KMS-11 (cell line): ENCODE measurements around the gene CD93.

Source experiments
- H2AFZ ChIP-seq: fragments of 200-600 bp; sonication (generic); 2 replicates; pipeline ENCODE4 v1.6.1; 2016; ENCODE audit warnings: antibody characterized with exemption, mixed run types, low read depth
- H3K27ac ChIP-seq: fragments of 200-600 bp; sonication (generic); 2 replicates; pipeline ENCODE4 v1.6.1; 2016; ENCODE audit warnings: mild to moderate bottlenecking, mixed run types
- H3K27me3 ChIP-seq: fragments of 200-600 bp; sonication (generic); 2 replicates; pipeline ENCODE4 v1.6.1; 2017; ENCODE audit warnings: mild to moderate bottlenecking, low read depth, mixed run types, moderate library complexity; ENCODE audit not compliant: insufficient read depth
- H3K36me3 ChIP-seq: fragments of 200-600 bp; sonication (generic); 2 replicates; pipeline ENCODE4 v1.6.1; 2017; ENCODE audit warnings: mild to moderate bottlenecking, mixed run types; ENCODE audit not compliant: insufficient read depth
- H3K4me1 ChIP-seq: fragments of 200-600 bp; sonication (generic); 2 replicates; pipeline ENCODE4 v1.6.1; 2016; ENCODE audit warnings: mild to moderate bottlenecking, low read depth, mixed run types; ENCODE audit not compliant: poor library complexity, severe bottlenecking
- H3K4me2 ChIP-seq: fragments of 200-600 bp; sonication (generic); 2 replicates; pipeline ENCODE4 v1.7.0; 2016; ENCODE audit warnings: mild to moderate bottlenecking, mixed run types
- H3K4me3 ChIP-seq: fragments of 200-600 bp; sonication (generic); IDR thresholded peaks from 2 replicates; pipeline ENCODE4 v1.6.1; 2017; ENCODE audit warnings: low read depth, low read length, mixed read lengths; ENCODE audit not compliant: insufficient read depth
- H3K79me2 ChIP-seq: fragments of 200-600 bp; sonication (generic); 2 replicates; pipeline ENCODE4 v1.6.1; 2016; ENCODE audit warnings: low read depth, mixed run types; ENCODE audit not compliant: insufficient read depth
- H3K9ac ChIP-seq: fragments of 200-600 bp; sonication (generic); 2 replicates; pipeline ENCODE4 v1.6.1; 2016; ENCODE audit warnings: mild to moderate bottlenecking, mixed run types
- H4K20me1 ChIP-seq: fragments of 200-600 bp; sonication (generic); 2 replicates; pipeline ENCODE4 v1.6.1; 2016; ENCODE audit warnings: mild to moderate bottlenecking, mixed run types; ENCODE audit not compliant: insufficient read depth
- TF ChIP-seq, protein P1 (sequence below): fragments of 200-600 bp; sonication (generic); conservative IDR thresholded peaks from 2 replicates; pipeline ENCODE4 v1.6.1; 2017; ENCODE audit warnings: low read depth, mild to moderate bottlenecking, antibody characterized with exemption, low read length, moderate library complexity, mixed read lengths

Gene CD93

DNA sequence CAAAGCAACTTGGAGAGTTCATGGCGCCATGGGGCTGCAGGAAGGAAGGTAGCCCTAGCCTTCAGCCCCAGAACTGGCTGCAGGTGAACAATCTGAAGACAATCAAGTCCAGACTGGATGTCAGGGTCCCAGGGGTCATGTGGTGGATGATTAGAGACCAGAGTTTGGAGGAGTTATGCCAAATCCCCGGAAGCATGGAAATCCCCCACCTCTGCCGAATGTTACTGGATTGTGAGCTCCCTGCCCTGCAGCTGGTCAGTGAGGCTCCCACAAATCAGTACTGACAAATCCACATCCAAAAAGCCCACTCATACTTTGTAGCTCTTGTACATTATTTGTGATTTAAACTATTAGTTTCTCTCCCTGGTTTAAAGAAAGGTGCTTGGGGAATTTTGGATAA lies 21.3 kb upstream of the CD93 start:
- no peaks in the 10 kb centered on the region for H3K4me1 ChIP-seq
- no peak overlapping the region for H3K4me2 ChIP-seq
- no peak overlapping the region for H3K9ac ChIP-seq
- H3K79me2 ChIP-seq, result no peaks in the 10 kb centered on the region
- TF ChIP-seq, protein P1, sequence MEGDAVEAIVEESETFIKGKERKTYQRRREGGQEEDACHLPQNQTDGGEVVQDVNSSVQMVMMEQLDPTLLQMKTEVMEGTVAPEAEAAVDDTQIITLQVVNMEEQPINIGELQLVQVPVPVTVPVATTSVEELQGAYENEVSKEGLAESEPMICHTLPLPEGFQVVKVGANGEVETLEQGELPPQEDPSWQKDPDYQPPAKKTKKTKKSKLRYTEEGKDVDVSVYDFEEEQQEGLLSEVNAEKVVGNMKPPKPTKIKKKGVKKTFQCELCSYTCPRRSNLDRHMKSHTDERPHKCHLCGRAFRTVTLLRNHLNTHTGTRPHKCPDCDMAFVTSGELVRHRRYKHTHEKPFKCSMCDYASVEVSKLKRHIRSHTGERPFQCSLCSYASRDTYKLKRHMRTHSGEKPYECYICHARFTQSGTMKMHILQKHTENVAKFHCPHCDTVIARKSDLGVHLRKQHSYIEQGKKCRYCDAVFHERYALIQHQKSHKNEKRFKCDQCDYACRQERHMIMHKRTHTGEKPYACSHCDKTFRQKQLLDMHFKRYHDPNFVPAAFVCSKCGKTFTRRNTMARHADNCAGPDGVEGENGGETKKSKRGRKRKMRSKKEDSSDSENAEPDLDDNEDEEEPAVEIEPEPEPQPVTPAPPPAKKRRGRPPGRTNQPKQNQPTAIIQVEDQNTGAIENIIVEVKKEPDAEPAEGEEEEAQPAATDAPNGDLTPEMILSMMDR, result no peak
- no peak overlapping the region for H2AFZ ChIP-seq
- no peak overlapping the region for H3K27ac ChIP-seq
- H4K20me1 ChIP-seq, result no peaks in the 10 kb centered on the region
- no peaks in the 10 kb centered on the region for H3K36me3 ChIP-seq
- no peak overlapping the region for H3K4me3 ChIP-seq
- no peaks in the 10 kb centered on the region for H3K27me3 ChIP-seq

DNA sequence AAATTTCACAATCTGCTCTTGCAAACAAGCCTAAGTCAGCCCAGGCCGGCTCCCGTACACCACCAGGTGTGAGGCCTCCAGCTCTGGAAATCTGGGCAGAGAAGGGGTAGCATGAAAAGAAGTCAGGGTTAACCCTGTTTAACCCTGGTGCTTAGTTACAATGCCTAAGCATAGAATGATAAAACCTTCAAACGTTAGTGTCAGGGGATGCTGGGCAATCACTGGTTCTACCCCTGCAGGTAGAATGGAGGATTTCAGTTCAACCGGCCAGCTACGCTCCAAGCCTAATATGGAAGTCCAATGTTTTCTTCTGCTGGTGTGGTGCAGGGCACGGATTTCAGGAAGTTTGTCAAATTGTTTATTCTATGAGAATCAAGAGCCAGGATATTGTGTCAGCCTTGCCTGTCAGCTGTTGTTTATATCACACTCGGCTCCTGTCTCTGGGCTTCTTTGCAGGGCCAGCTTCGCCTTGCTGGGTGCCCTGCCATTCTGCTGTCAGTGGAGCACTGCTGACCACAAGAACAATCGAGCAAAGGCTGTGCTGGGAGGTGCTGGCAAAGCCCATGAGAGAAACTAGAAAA lies 20.2 kb upstream of the CD93 start:
- Histone ChIP-seq H2AFZ (no peak overlapping the region), H3K36me3 (no peaks in the 10 kb centered on the region), H3K4me2 (no peak overlapping the region), H3K79me2 (no peaks in the 10 kb centered on the region), H3K27ac (no peak overlapping the region), H3K4me3 (no peak overlapping the region), H3K9ac (no peak overlapping the region), H3K4me1 (no peaks in the 10 kb centered on the region), H4K20me1 (no peaks in the 10 kb centered on the region), H3K27me3 (no peaks in the 10 kb centered on the region)
- TF ChIP-seq, protein P1, result no peak

DNA sequence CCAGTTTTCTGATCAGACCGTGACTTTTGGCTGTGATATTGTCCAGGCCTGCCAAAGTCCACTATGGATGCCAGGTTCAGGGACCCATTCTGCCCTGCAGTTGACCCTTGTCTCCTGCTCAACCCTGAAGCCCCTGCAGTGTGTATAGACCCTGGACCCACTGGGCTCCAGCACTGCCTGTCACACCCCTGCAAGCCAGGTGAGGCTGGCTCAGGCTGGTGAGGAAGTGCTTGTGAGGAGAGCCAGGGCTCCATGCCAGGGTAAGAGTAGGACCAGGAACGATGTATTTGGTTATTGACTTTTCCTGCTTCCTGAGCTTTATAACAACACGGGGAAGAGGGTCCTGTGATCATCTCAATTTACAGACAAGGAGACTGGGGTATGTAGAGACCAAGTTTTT lies 19.1 kb upstream of the CD93 start:
- Histone ChIP-seq H3K4me2 (no peak overlapping the region), H3K36me3 (no peaks in the 10 kb centered on the region), H2AFZ (no peak overlapping the region), H3K27ac (no peak overlapping the region), H4K20me1 (no peaks in the 10 kb centered on the region), H3K4me1 (no peaks in the 10 kb centered on the region), H3K9ac (no peak overlapping the region), H3K4me3 (no peak overlapping the region), H3K79me2 (no peaks in the 10 kb centered on the region), H3K27me3 (no peaks in the 10 kb centered on the region)
- TF ChIP-seq, protein P1, result no peak

DNA sequence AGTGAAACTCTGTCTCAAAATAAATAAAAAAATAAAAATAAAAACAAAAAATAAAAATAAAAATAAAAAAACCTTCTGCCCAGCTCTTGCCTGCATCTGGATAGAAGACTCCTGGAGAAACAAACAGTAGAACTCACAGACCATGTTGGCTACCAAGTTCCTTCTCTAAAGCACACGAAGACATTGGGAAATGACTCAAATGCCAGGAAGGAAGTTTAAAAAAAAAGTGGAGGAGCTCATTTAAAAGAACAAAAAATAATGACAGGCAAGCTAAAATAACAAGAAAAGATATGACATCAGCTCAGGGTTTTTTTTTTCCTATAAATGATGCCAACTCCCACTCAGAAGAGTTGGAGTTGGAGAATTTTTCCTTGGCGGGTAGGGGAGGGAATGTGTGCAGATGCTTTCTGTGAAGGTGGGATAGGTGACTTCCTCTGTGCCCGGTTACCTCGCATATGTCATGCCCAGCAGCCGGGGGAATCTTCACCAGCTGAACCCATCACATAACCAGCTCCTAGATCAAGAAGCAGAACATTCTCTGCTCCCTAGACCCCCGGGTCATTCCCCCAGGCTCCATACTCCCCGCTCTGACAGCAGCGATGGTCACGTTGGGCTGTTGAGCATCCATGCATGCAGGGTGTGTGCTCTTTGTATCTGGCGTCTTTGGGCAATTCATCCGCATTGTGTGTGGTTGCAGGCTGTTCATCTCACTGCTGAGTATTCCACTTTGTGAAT lies 17.3 kb upstream of the CD93 start:
- Histone ChIP-seq H3K36me3 (no peaks in the 10 kb centered on the region), H3K4me2 (no peak overlapping the region)

More for the DNA sequence above, 17.3 kb upstream of the CD93 start:
- H3K27ac ChIP-seq, result no peak overlapping the region
- no peak overlapping the region for H3K9ac ChIP-seq
- TF ChIP-seq, protein P1, result no peak
- no peak overlapping the region for H3K4me3 ChIP-seq
- no peaks in the 10 kb centered on the region for H4K20me1 ChIP-seq
- H3K27me3 ChIP-seq, result no peaks in the 10 kb centered on the region
- no peak overlapping the region for H2AFZ ChIP-seq
- no peaks in the 10 kb centered on the region for H3K79me2 ChIP-seq
- H3K4me1 ChIP-seq, result no peaks in the 10 kb centered on the region
